Measurements from ENCODE around the gene OXA1L.
"Not testable (repeated sequence)": the region's sequence is repeated elsewhere in the genome, so short reads cannot be mapped to it uniquely, and the experiment has no call there.

OXA1L gene

DNA sequence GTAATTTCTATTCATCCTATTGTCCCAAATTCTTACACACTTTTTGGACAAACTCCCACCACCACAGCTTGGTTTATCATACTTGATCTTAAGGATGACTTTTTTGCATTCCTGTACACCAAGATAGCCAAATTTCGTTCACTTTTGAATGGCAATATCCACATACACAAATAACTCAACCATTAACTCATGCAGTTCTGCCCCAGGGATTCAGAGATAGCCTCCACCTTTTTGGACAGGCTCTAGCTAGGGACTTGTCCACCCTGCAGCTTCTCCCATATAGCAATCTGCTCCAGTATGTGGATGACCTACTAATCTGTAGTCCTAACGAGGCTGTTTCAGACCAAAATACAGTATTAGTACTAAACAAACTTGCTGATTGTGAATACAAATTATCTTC is 32.7 kb upstream of the OXA1L start:
- no peak overlapping the region for H3K4me3 ChIP-seq (ENCODE audit: low read depth, low read length)
- TF ChIP-seq, protein P1, sequence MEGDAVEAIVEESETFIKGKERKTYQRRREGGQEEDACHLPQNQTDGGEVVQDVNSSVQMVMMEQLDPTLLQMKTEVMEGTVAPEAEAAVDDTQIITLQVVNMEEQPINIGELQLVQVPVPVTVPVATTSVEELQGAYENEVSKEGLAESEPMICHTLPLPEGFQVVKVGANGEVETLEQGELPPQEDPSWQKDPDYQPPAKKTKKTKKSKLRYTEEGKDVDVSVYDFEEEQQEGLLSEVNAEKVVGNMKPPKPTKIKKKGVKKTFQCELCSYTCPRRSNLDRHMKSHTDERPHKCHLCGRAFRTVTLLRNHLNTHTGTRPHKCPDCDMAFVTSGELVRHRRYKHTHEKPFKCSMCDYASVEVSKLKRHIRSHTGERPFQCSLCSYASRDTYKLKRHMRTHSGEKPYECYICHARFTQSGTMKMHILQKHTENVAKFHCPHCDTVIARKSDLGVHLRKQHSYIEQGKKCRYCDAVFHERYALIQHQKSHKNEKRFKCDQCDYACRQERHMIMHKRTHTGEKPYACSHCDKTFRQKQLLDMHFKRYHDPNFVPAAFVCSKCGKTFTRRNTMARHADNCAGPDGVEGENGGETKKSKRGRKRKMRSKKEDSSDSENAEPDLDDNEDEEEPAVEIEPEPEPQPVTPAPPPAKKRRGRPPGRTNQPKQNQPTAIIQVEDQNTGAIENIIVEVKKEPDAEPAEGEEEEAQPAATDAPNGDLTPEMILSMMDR (IDR thresholded peaks at IDR 0.05; ENCODE audit: borderline replicate concordance, insufficient read depth, low read depth, low read length), result no peak

DNA sequence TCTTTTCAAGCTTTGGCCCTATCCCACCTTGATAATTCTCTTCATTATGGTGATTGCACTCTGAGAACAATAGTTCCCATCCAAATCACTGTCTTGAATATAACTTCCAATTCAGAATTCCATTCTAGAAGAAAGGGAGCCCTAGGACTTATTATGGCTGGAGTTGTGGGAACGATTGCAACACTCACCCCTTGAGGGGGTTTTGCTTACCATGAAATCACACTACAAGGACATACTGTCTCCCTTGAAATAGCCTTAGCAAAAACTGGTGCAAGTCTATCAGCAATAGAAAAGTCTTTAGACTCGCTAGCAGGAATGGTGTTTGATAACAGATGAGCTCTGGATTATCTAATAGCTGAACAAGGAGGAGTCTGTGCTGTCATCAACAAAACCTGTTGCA is 31.4 kb upstream of the OXA1L start:
- no peak overlapping the region for H3K4me3 ChIP-seq (ENCODE audit: low read depth, low read length)
- TF ChIP-seq, protein P1 (IDR thresholded peaks at IDR 0.05; ENCODE audit: borderline replicate concordance, insufficient read depth, low read depth, low read length), result no peak

DNA sequence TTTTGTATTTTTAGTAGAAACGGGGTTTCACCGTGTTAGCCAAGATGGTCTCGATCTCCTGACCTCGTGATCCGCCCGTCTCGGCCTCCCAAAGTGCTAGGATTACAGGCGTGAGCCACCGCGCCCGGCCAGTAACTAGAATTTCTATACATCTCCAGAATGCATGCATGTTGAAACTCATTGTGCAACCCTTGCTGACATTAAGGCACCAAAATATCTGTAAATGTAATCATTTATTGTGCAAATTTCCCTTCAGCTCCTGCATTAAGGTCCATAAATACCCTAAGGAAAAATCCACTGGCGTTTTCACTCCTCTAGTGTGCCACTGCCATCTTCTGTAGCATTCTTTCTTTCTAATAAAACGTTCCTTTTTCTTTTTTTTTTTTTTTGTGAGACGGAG is 30.1 kb upstream of the OXA1L start:
- not testable (repeated sequence) for H3K4me3 ChIP-seq (ENCODE audit: low read depth, low read length)

DNA sequence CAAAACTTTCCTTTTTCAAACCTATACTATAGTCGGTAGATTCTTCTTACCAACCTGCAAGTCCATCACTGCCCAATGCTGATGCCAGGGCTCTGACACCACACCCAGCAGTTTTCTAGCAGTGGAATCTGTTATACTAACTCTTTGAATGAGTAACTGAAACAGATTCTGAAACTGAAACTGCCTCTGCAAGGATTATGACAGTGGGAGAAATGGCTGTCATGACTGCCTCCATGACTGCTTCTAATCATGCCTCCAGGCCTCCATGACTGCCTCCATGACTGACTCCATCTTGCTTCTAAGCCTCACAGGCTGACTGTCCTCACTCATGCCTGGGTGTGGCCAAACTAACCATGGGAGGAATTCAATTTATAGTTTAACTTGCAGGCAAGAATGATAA is 29.4 kb upstream of the OXA1L start:
- TF ChIP-seq, protein P1 (IDR thresholded peaks at IDR 0.05; ENCODE audit: borderline replicate concordance, insufficient read depth, low read depth, low read length), result no peak
- no peak overlapping the region for H3K4me3 ChIP-seq (ENCODE audit: low read depth, low read length)

DNA sequence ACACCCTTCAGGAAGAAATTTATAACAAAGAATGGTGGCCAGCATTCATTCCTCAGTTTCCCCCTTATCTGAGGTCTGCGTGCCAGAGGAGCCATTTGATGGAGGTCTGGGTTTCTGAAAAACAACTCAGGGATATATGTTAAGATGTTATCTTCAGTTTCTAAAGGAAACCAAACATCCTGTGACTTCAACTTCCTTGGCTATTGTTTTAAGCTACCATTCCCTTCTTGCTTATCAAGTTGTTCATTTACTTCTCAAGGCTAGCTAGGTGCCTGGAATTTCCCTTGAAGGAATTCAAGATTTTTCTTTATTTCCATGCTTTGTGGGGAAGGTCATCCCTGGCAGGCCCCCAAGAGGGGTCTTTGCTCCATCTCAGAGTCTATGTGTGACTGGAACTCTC is 27.1 kb upstream of the OXA1L start:
- TF ChIP-seq, protein P1 (IDR thresholded peaks at IDR 0.05; ENCODE audit: borderline replicate concordance, insufficient read depth, low read depth, low read length), result no peak

DNA sequence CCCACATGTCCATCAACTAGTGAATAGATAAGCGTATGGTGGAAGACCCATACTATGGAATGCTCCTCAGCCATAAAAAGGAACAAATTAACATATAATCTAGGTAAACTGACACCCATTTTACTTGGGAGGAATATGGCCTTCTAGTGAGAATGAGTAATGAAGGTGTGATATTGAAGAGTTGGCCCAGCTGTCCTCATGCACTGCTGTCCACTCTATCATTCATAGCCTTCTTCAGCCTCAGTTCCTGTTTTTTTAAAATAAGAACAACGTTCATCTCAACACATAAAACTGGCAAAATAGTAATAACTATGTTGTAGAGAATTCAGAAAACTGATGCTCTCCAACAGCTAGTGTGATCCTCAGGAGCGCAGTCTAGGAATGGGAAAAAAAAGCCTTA is 26.5 kb upstream of the OXA1L start:
- TF ChIP-seq, protein P1 (IDR thresholded peaks at IDR 0.05; ENCODE audit: borderline replicate concordance, insufficient read depth, low read depth, low read length), result no peak
- no peak overlapping the region for H3K4me3 ChIP-seq (ENCODE audit: low read depth, low read length)

More for the DNA sequence above, 27.1 kb upstream of the OXA1L start:
- no peak overlapping the region for H3K4me3 ChIP-seq (ENCODE audit: low read depth, low read length)

DNA sequence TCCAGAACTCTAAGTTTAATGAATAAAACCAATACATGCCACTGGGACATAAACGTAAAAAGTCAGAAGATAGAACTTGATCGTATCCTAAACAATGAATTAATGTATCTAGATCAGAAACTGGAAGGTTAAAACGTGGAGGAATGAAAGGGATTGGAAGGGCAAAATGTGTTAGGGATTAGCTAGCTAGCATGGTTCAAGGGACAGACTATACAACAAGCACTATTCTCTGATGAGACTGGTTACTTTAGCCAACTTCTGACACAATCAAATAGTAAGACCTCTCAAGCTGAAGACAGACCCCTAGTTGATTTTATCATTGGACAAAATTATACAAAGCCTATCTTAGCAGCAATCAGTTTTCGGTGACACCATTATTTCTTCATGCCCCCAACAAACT is 18.7 kb upstream of the OXA1L start:
- TF ChIP-seq, protein P1 (IDR thresholded peaks at IDR 0.05; ENCODE audit: borderline replicate concordance, insufficient read depth, low read depth, low read length), result no peak
- H3K4me3 ChIP-seq (ENCODE audit: low read depth, low read length), result no peak overlapping the region

DNA sequence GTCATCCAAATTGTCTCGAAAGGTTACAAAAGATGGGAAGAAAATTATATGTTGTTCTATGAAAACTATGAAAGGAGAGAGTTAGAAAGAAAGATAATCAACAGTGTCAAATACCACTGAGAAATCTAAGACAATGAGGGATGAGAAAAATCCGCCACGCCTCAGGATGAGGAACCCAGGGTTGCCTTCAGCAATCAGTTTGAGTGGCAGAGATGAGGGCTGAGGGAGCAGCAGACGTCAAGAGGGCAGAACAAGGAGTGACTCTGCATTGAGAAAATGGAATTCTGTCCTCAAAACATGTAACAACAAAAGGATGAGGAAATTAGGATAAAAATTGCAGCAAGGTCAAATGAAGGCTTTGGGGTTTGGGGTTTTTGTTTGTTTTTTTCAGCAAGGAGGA is 18.3 kb upstream of the OXA1L start:
- no peak overlapping the region for H3K4me3 ChIP-seq (ENCODE audit: low read depth, low read length)
- TF ChIP-seq, protein P1 (IDR thresholded peaks at IDR 0.05; ENCODE audit: borderline replicate concordance, insufficient read depth, low read depth, low read length), result no peak
